HepG2 (cell line): Measurements from ENCODE around the gene WWC2. TPM values are rescaled to one million over a fixed set of nuclear protein-coding genes. Genes with fewer than 3 reads are reported as not detected.

Experiments
- CREBL2 ChIP-seq: sonication (generic); formaldehyde crosslinking; IDR thresholded peaks from 2 replicates; pipeline ENCODE4 v1.8.1; 2023; ENCODE audit warnings: missing genetic modification reagents, mild to moderate bottlenecking, borderline replicate concordance
- DBP ChIP-seq: sonication (generic); formaldehyde crosslinking; IDR thresholded peaks from 2 replicates; pipeline ENCODE4 v1.4.0; 2020; ENCODE audit warnings: missing genetic modification reagents; ENCODE audit errors: not compliant biosample characterization
- FOXK1 ChIP-seq: sonication (generic); formaldehyde crosslinking; IDR thresholded peaks from 2 replicates; pipeline ENCODE4 v1.4.0; 2020; ENCODE audit warnings: low read depth, missing genetic modification reagents, borderline replicate concordance
- HNRNPL ChIP-seq: fragments of 200-400 bp; formaldehyde crosslinking; IDR thresholded peaks from 2 replicates; pipeline ENCODE4 v1.6.1; 2017; ENCODE audit warnings: mild to moderate bottlenecking, low read depth, low read length
- HNRNPLL ChIP-seq: fragments of 200-400 bp; formaldehyde crosslinking; IDR thresholded peaks from 2 replicates; pipeline ENCODE4 v1.6.1; 2017; ENCODE audit warnings: mild to moderate bottlenecking, low read depth, low read length; ENCODE audit not compliant: poor library complexity, severe bottlenecking
- JUN ChIP-seq: sonication (generic); formaldehyde crosslinking; IDR thresholded peaks from 2 replicates; pipeline ENCODE4 v1.4.0; 2020; ENCODE audit warnings: mild to moderate bottlenecking, missing genetic modification reagents
- KLF9 ChIP-seq: IDR thresholded peaks from 2 replicates; pipeline ENCODE4 v1.6.1; 2016; ENCODE audit warnings: low read depth
- RBFOX2 ChIP-seq: fragments of 200-400 bp; formaldehyde crosslinking; IDR thresholded peaks from 2 replicates; pipeline ENCODE4 v1.6.1; 2017; ENCODE audit warnings: low read depth, mild to moderate bottlenecking, low read length
- RBM39 ChIP-seq: fragments of 200-400 bp; formaldehyde crosslinking; IDR thresholded peaks from one replicate; pipeline ENCODE4 v1.6.1; 2018; ENCODE audit warnings: antibody characterized with exemption, mild to moderate bottlenecking, low read depth, low read length; ENCODE audit not compliant: poor library complexity, severe bottlenecking
- REXO4 ChIP-seq: sonication (generic); formaldehyde crosslinking; IDR thresholded peaks from 2 replicates; pipeline ENCODE4 v1.8.0; 2022; ENCODE audit warnings: missing genetic modification reagents, mild to moderate bottlenecking, borderline replicate concordance
- TAF15 ChIP-seq: fragments of 200-400 bp; formaldehyde crosslinking; IDR thresholded peaks from one replicate; pipeline ENCODE4 v1.6.1; 2018; ENCODE audit warnings: mild to moderate bottlenecking, low read depth, low read length; ENCODE audit not compliant: poor library complexity, severe bottlenecking
- TGIF2 ChIP-seq: IDR thresholded peaks from 2 replicates; pipeline ENCODE4 v1.6.1; 2016; ENCODE audit warnings: control low read depth, missing compliant biosample characterization
- ZNF350 ChIP-seq: sonication (generic); formaldehyde crosslinking; IDR thresholded peaks from 2 replicates; pipeline ENCODE4 v1.4.0; 2020; ENCODE audit warnings: mild to moderate bottlenecking, low read depth, missing genetic modification reagents, borderline replicate concordance
- ZNF878 ChIP-seq: sonication (generic); formaldehyde crosslinking; IDR thresholded peaks from 2 replicates; pipeline ENCODE4 v1.8.1; 2023; ENCODE audit warnings: mild to moderate bottlenecking, missing genetic modification reagents, moderate library complexity
- polyA plus RNA-seq, 8 experiments: library from polyadenylated mRNA; depleted of rRNA in 3 of 8; stranded (reverse) in 7 of 8; unstranded in 1 of 8; fragments of >200 nt; fragmentation: Illumina TruSeq in 4 of 8; extraction: Trizol in 4 of 8; gene quantifications; 2 replicates each; pipeline versions ENCODE4 v1.2.1 to v1.2.3, GENCODE V29; 2011 to 2016; ENCODE audit warnings: low read depth in 4 of 8, missing spikeins in 1 of 8, mixed read lengths in 1 of 8; ENCODE audit not compliant: insufficient read depth in 1 of 8
- total RNA-seq, 5 experiments: library from RNA; depleted of rRNA; stranded (reverse); fragments of >200 nt; fragmentation: Illumina TruSeq; extraction: Trizol; gene quantifications; 2 replicates each; pipeline ENCODE4 v1.2.3, GENCODE V29; 2016; ENCODE audit warnings: low read depth in 1 of 5
- TF ChIP-seq, protein P1 (sequence below): sonication (generic); formaldehyde crosslinking; IDR thresholded peaks from 2 replicates; pipeline ENCODE4 v1.5.0; 2020; ENCODE audit warnings: mild to moderate bottlenecking, missing genetic modification reagents
- TF ChIP-seq, protein P2 (sequence below): sonication (generic); formaldehyde crosslinking; conservative IDR thresholded peaks from 2 replicates; pipeline ENCODE4 v1.8.0; 2022; ENCODE audit warnings: low read depth, missing genetic modification reagents
- TF ChIP-seq, protein P3 (sequence below): sonication (generic); formaldehyde crosslinking; IDR thresholded peaks from 2 replicates; pipeline ENCODE4 v1.4.0; 2020; ENCODE audit warnings: missing genetic modification reagents

Gene WWC2
- total and polyA plus RNA-seq, 2 of the 13 experiments (the other 11 are each of a cell fraction or from before 2014, with no cell fraction given): 40.0 to 50.1 TPM

- TF ChIP-seq, protein P1, sequence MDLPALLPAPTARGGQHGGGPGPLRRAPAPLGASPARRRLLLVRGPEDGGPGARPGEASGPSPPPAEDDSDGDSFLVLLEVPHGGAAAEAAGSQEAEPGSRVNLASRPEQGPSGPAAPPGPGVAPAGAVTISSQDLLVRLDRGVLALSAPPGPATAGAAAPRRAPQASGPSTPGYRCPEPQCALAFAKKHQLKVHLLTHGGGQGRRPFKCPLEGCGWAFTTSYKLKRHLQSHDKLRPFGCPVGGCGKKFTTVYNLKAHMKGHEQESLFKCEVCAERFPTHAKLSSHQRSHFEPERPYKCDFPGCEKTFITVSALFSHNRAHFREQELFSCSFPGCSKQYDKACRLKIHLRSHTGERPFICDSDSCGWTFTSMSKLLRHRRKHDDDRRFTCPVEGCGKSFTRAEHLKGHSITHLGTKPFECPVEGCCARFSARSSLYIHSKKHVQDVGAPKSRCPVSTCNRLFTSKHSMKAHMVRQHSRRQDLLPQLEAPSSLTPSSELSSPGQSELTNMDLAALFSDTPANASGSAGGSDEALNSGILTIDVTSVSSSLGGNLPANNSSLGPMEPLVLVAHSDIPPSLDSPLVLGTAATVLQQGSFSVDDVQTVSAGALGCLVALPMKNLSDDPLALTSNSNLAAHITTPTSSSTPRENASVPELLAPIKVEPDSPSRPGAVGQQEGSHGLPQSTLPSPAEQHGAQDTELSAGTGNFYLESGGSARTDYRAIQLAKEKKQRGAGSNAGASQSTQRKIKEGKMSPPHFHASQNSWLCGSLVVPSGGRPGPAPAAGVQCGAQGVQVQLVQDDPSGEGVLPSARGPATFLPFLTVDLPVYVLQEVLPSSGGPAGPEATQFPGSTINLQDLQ (CRISPR knock-in tag): 0 out of 2 replicates have a peak, but pooled peaks have one; percentile 36
- TF ChIP-seq RBFOX2 (0 out of 2 replicates have a peak, but pooled peaks have one; percentile 2), TAF15 (no peak), HNRNPLL (no peak), REXO4 (no peak), KLF9 (no peak), CREBL2 (CRISPR knock-in tag) (no peak), TGIF2 (CRISPR knock-in tag) (no peak; the same call in 1 of the 2 replicates), FOXK1 (no peak), JUN (CRISPR knock-in tag) (no peak), HNRNPL (peak; percentile 52; the same call in 1 of the 2 replicates), RBM39 (peak; percentile 3), ZNF350 (0 out of 2 replicates have a peak, but pooled peaks have one; percentile 34), ZNF878 (CRISPR knock-in tag) (no peak), DBP (CRISPR knock-in tag) (no peak)
- TF ChIP-seq, protein P2, sequence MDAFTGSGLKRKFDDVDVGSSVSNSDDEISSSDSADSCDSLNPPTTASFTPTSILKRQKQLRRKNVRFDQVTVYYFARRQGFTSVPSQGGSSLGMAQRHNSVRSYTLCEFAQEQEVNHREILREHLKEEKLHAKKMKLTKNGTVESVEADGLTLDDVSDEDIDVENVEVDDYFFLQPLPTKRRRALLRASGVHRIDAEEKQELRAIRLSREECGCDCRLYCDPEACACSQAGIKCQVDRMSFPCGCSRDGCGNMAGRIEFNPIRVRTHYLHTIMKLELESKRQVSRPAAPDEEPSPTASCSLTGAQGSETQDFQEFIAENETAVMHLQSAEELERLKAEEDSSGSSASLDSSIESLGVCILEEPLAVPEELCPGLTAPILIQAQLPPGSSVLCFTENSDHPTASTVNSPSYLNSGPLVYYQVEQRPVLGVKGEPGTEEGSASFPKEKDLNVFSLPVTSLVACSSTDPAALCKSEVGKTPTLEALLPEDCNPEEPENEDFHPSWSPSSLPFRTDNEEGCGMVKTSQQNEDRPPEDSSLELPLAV (CRISPR knock-in tag): no peak
- TF ChIP-seq, protein P3, sequence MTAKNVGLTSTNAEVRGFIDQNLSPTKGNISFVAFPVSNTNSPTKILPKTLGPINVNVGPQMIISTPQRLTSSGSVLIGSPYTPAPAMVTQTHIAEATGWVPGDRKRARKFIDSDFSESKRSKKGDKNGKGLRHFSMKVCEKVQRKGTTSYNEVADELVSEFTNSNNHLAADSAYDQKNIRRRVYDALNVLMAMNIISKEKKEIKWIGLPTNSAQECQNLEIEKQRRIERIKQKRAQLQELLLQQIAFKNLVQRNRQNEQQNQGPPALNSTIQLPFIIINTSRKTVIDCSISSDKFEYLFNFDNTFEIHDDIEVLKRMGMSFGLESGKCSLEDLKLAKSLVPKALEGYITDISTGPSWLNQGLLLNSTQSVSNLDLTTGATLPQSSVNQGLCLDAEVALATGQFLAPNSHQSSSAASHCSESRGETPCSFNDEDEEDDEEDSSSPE (CRISPR knock-in tag): no peak
Measured at GRCh38 chr4:183099537-183100297, 660 bp downstream of the WWC2 start (continued).
